MCF 10A (cell line): Measurements from ENCODE around the gene RPS6KC1. TPM values are rescaled to one million over a fixed set of nuclear protein-coding genes. Genes with fewer than 3 reads are reported as not detected.

Experiments
- BruUV-seq: library from RNA; stranded (reverse); fragments of 400-500 nt; replicated peaks from 2 replicates; lab custom pipeline; 2021; lab: Mats Ljungman, UMichigan
- CTCF ChIA-PET: fragments of 300-600 bp; sonication (Branson Sonifier 250); formaldehyde crosslinking; extraction: SDS; loops from one replicate; lab custom pipeline; 2021; ENCODE audit warnings: antibody characterized with exemption, inconsistent platforms; lab: Yijun Ruan, JAX
- POLR2A ChIA-PET: fragments of 300-600, 350-650 bp; sonication (Branson Sonifier 250); formaldehyde crosslinking; extraction: SDS; loops from one replicate; lab custom pipeline; 2020; ENCODE audit warnings: antibody characterized with exemption, inconsistent platforms; lab: Yijun Ruan, JAX
- DNase-seq: peaks from one replicate; pipeline ENCODE4 v3.0.0-alpha.2; 2018; ENCODE audit not compliant: unreplicated experiment
- H3K27ac Mint-ChIP-seq: one replicate; pipeline ENCODE4 v1.8.0; 2022; ENCODE audit warnings: mild to moderate bottlenecking, low read depth, mixed read lengths; ENCODE audit not compliant: unreplicated experiment
- H3K27me3 Mint-ChIP-seq: one replicate; pipeline ENCODE4 v1.8.0; 2022; ENCODE audit warnings: mixed read lengths; ENCODE audit not compliant: insufficient read depth, unreplicated experiment
- H3K36me3 Mint-ChIP-seq: one replicate; pipeline ENCODE4 v1.8.0; 2022; ENCODE audit warnings: mild to moderate bottlenecking, moderate library complexity, mixed read lengths; ENCODE audit not compliant: insufficient read depth, unreplicated experiment
- H3K4me1 Mint-ChIP-seq: one replicate; pipeline ENCODE4 v1.8.0; 2022; ENCODE audit warnings: mixed read lengths; ENCODE audit not compliant: insufficient read depth, unreplicated experiment
- H3K4me3 Mint-ChIP-seq: one replicate; pipeline ENCODE4 v1.8.0; 2022; ENCODE audit warnings: mild to moderate bottlenecking, moderate library complexity, mixed read lengths; ENCODE audit not compliant: unreplicated experiment
- H3K9me3 Mint-ChIP-seq: one replicate; pipeline ENCODE4 v1.8.0; 2022; ENCODE audit warnings: mixed read lengths; ENCODE audit not compliant: unreplicated experiment
- intact Hi-C: fragments of 100-400 bp; cut with micrococcal nuclease; formaldehyde crosslinking; loops from 2 replicates; pipeline ENCODE4 v1.14.1; 2022
- total RNA-seq: library from RNA; stranded (reverse); gene quantifications from 2 replicates; pipeline ENCODE4 v1.2.3, GENCODE V29; 2022
- TF ChIP-seq, protein P1 (sequence below): fragments of 200-600 bp; IDR thresholded peaks from one replicate; pipeline ENCODE4 v1.8.0; 2022; ENCODE audit warnings: antibody characterized with exemption, mild to moderate bottlenecking; ENCODE audit not compliant: unreplicated experiment

The RPS6KC1 gene
- total RNA-seq, 1 experiment from 2014 or later = 24.5 TPM

DNA sequence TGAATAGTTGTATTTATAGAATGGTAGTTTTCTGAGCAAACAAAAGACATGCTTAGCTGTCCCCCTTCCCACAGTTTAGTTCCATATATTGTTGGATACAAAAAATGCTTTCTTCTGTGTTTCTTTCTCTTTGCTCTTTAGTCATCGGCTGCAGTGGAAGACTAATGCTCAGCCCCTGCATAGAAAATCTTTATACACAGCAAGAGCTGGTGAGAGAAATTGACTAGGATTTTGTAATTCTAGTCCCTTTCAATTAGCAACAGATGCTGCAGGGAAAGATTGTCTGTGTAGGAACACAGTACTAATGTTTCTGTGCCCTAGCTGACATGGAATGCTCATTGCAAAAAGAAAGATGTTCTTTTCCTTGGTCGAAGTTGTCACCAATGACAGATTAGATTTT lies 200.9 kb downstream of the RPS6KC1 start:
- POLR2A ChIA-PET = interaction anchor here (1.0 kb wide), 1 partner anchor 65 kb away, joined by 5 read pairs; no protein-coding TSS in a partner anchor

GRCh38 chr1:213256438-213257087 lies 205.5 kb downstream of the RPS6KC1 start:
- ChIA-PET CTCF (interaction anchor here (0.8 to 2.2 kb wide), 8 partner anchors 9 to 1060 kb away, joined by 3 to 10 read pairs (median 3); no protein-coding TSS in a partner anchor), POLR2A (no interaction called here)
- TF ChIP-seq, protein P1, sequence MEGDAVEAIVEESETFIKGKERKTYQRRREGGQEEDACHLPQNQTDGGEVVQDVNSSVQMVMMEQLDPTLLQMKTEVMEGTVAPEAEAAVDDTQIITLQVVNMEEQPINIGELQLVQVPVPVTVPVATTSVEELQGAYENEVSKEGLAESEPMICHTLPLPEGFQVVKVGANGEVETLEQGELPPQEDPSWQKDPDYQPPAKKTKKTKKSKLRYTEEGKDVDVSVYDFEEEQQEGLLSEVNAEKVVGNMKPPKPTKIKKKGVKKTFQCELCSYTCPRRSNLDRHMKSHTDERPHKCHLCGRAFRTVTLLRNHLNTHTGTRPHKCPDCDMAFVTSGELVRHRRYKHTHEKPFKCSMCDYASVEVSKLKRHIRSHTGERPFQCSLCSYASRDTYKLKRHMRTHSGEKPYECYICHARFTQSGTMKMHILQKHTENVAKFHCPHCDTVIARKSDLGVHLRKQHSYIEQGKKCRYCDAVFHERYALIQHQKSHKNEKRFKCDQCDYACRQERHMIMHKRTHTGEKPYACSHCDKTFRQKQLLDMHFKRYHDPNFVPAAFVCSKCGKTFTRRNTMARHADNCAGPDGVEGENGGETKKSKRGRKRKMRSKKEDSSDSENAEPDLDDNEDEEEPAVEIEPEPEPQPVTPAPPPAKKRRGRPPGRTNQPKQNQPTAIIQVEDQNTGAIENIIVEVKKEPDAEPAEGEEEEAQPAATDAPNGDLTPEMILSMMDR = no peak
- Mint-ChIP-seq H3K4me3 (no peak overlapping the region), H3K9me3 (no peaks in the 10 kb centered on the region), H3K27ac (no peak overlapping the region), H3K4me1 (no peaks in the 10 kb centered on the region), H3K36me3 (no peaks in the 10 kb centered on the region), H3K27me3 (no peaks in the 10 kb centered on the region)
- DNase-seq = no peak
- intact Hi-C loops = no loop called here
- no TSS peak for BruUV-seq

More for the DNA sequence above, 200.9 kb downstream of the RPS6KC1 start:
- CTCF ChIA-PET = interaction anchor here (0.8 to 1.7 kb wide), 3 partner anchors 11 to 871 kb away, joined by 3 to 5 read pairs (median 3); no protein-coding TSS in a partner anchor
- Mint-ChIP-seq H3K36me3 (no peaks in the 10 kb centered on the region), H3K4me1 (no peaks in the 10 kb centered on the region), H3K27me3 (no peaks in the 10 kb centered on the region), H3K9me3 (no peaks in the 10 kb centered on the region), H3K4me3 (no peak overlapping the region), H3K27ac (no peak overlapping the region)
- DNase-seq = no peak
- no TSS peak for BruUV-seq
- TF ChIP-seq, protein P1 = no peak
- intact Hi-C loops = no loop called here

- H3K36me3 Mint-ChIP-seq = no peaks in the 10 kb centered on the region
- intact Hi-C loops = loop anchor here (1.0 kb wide), 1 partner anchor 8 kb away; no protein-coding TSS in a partner anchor
- no TSS peak for BruUV-seq
- H3K4me3 Mint-ChIP-seq = no peak overlapping the region
- no peaks in the 10 kb centered on the region for H3K4me1 Mint-ChIP-seq
- POLR2A ChIA-PET = no interaction called here
- CTCF ChIA-PET = interaction anchor here (0.6 to 1.0 kb wide), 2 partner anchors 19 to 22 kb away, joined by 5 read pairs; no protein-coding TSS in a partner anchor
- TF ChIP-seq, protein P1 = no peak
- no peaks in the 10 kb centered on the region for H3K9me3 Mint-ChIP-seq
- no peak overlapping the region for H3K27ac Mint-ChIP-seq
- no peak for DNase-seq
- no peaks in the 10 kb centered on the region for H3K27me3 Mint-ChIP-seq
These were observed 209.5 kb downstream of the RPS6KC1 start for GRCh38 chr1:213260311-213261075.

DNA sequence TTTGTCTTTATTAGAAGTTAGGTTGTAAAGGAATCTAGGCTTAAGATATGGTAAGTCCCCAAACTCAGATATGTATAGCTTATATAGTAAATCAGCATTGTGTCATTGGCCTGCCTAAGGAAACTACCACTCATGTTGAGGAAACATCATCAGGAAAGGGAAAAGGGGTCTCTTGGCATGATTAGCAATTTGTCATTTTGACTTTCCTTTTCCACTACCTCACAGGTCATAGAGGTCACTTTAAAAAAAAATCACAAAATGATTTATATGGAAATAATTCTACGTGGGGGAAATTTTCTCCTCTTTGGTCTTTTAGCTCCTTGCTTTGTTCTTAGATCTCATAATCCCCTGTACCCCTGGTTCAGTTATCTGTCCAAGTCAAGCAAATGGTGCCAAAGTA lies 213.5 kb downstream of the RPS6KC1 start:
- BruUV-seq = no TSS peak
- DNase-seq = no peak
- Mint-ChIP-seq H3K36me3 (no peaks in the 10 kb centered on the region), H3K9me3 (no peaks in the 10 kb centered on the region), H3K27me3 (no peaks in the 10 kb centered on the region), H3K4me3 (no peak overlapping the region), H3K4me1 (no peaks in the 10 kb centered on the region), H3K27ac (no peak overlapping the region)
- intact Hi-C loops = no loop called here
- ChIA-PET CTCF (interaction anchor here (0.6 to 1.0 kb wide), 4 partner anchors 9 to 759 kb away, joined by 3 to 5 read pairs (median 3); no protein-coding TSS in a partner anchor), POLR2A (interaction anchor here (0.7 kb wide), 1 partner anchor 9 kb away, joined by 3 read pairs; no protein-coding TSS in a partner anchor)
- TF ChIP-seq, protein P1 = no peak
